Measurements from ENCODE around the gene KRTAP19-8.

The KRTAP19-8 gene

DNA sequence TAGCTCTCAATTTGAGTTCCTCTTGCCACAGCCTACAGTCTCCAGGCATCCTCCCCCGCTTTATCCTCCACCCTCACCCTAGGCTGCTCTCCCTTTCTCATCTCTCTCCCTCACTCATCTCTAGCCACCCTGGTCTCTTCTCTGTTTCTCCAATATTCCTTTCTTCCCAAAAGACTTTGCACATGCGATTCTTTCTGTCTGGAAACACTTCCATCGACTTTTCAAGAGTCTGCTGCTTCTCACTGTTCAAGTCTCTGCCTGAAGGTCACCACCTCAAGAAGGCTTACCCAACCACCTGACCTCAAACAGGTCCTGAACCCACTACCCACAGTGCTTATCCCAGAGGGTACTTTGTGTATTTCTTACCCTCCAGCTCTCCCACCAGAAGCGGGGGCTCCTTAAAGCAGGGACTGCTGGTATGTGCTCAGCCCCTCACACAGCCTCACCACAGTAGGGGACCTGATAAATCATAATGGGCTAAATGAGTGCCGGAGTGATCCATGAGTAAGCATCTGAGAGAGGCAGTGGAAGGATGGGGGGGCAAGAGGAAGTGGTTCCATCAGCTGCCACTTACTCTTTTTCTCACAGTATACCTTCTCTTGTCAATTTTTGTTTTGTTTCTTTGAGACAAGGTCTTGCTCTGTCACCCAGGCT is 14.3 kb upstream of the KRTAP19-8 start:
- no peak overlapping the region for H3K9ac ChIP-seq (ENCODE audit: insufficient read length)
- H3K36me3 ChIP-seq (ENCODE audit: insufficient read depth, low read length) = no peaks in the 10 kb centered on the region
- no peak for DNase-seq (ENCODE audit: low read depth, low spot score)
- TF ChIP-seq POLR2AphosphoS5 (IDR thresholded peaks at IDR 0.05; ENCODE audit: borderline replicate concordance, low read depth, low read length) (no peak), FOXP2 (optimal IDR thresholded peaks at IDR 0.05; ENCODE audit: control extremely low read depth, extremely low read length, insufficient read depth) (no peak), EZH2 (IDR thresholded peaks at IDR 0.05) (no peak)
- H3K4me3 ChIP-seq = no peak overlapping the region
- no peak overlapping the region for H3K27ac ChIP-seq
- H3K9me3 ChIP-seq (ENCODE audit: low read depth, low read length) = no peaks in the 10 kb centered on the region

GRCh38 chr21:31050577-31051157 is 12.4 kb upstream of the KRTAP19-8 start:
- no peak overlapping the region for H3K9ac ChIP-seq (ENCODE audit: insufficient read length)
- H3K27ac ChIP-seq = no peak overlapping the region
- no peaks in the 10 kb centered on the region for H3K9me3 ChIP-seq (ENCODE audit: low read depth, low read length)
- H3K36me3 ChIP-seq (ENCODE audit: insufficient read depth, low read length) = no peaks in the 10 kb centered on the region
- no peak for DNase-seq (ENCODE audit: low read depth, low spot score)
- H3K4me3 ChIP-seq = no peak overlapping the region
- no peak for TF ChIP-seq FOXP2 (optimal IDR thresholded peaks at IDR 0.05; ENCODE audit: control extremely low read depth, extremely low read length, insufficient read depth)
- no peak for TF ChIP-seq POLR2AphosphoS5 (IDR thresholded peaks at IDR 0.05; ENCODE audit: borderline replicate concordance, low read depth, low read length)
- TF ChIP-seq EZH2 (IDR thresholded peaks at IDR 0.05) = no peak

DNA sequence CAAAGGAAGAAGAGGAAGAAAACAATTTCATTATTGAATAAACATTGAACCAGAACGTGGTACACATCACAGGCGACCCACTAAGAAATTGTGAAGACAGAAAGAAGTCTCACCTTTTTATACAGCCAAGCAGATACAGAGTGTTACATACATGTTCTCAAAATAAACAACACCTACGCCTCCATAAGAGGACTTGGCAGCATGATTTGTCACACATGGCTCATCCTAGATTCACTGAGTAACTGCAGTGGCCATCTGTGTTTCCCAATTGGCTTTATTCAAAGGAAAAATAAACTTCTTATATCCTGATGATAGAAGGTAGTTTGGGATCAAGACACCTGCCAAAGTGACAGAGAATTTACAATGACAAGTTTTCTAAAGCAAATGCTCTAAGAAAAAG is 7.6 kb upstream of the KRTAP19-8 start:
- DNase-seq (ENCODE audit: low read depth, low spot score) = no peak
- Histone ChIP-seq H3K36me3 (ENCODE audit: insufficient read depth, low read length) (no peaks in the 10 kb centered on the region), H3K9ac (ENCODE audit: insufficient read length) (no peak overlapping the region), H3K9me3 (ENCODE audit: low read depth, low read length) (no peaks in the 10 kb centered on the region), H3K4me3 (no peak overlapping the region), H3K27ac (no peak overlapping the region)
- TF ChIP-seq FOXP2 (optimal IDR thresholded peaks at IDR 0.05; ENCODE audit: control extremely low read depth, extremely low read length, insufficient read depth) (no peak), EZH2 (IDR thresholded peaks at IDR 0.05) (no peak), POLR2AphosphoS5 (IDR thresholded peaks at IDR 0.05; ENCODE audit: borderline replicate concordance, low read depth, low read length) (no peak)

- no peak overlapping the region for H3K27ac ChIP-seq
- TF ChIP-seq EZH2 (IDR thresholded peaks at IDR 0.05) (no peak), POLR2AphosphoS5 (IDR thresholded peaks at IDR 0.05; ENCODE audit: borderline replicate concordance, low read depth, low read length) (no peak), FOXP2 (optimal IDR thresholded peaks at IDR 0.05; ENCODE audit: control extremely low read depth, extremely low read length, insufficient read depth) (no peak)
- DNase-seq (ENCODE audit: low read depth, low spot score) = no peak
- H3K9me3 ChIP-seq (ENCODE audit: low read depth, low read length) = no peaks in the 10 kb centered on the region
- no peak overlapping the region for H3K4me3 ChIP-seq
- H3K36me3 ChIP-seq (ENCODE audit: insufficient read depth, low read length) = no peaks in the 10 kb centered on the region
- H3K9ac ChIP-seq (ENCODE audit: insufficient read length) = no peak overlapping the region
Measured at GRCh38 chr21:31043471-31043870, 5.2 kb upstream of the KRTAP19-8 start.

DNA sequence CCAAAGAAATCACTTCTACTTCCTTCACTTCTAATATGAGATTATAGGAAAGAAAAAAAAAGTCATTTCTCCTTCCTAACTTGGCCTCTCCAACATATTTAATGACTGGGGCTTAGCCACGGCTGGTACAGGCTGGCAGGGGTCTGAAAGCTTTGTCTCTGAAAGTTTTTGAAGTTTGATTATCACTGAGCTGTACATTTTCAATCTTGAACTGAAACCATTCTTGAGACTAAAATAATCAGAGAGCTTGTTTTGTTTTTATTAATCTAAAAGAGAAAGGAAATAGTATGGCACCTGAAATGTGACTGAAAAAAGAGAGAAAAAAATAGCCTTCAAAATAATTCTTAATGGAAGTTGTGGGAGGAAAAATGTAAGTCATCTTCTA is 3.8 kb upstream of the KRTAP19-8 start:
- no peak overlapping the region for H3K9ac ChIP-seq (ENCODE audit: insufficient read length)
- no peak for DNase-seq (ENCODE audit: low read depth, low spot score)
- no peaks in the 10 kb centered on the region for H3K36me3 ChIP-seq (ENCODE audit: insufficient read depth, low read length)
- H3K27ac ChIP-seq = no peak overlapping the region
- H3K4me3 ChIP-seq = no peak overlapping the region
- TF ChIP-seq EZH2 (IDR thresholded peaks at IDR 0.05) (no peak), POLR2AphosphoS5 (IDR thresholded peaks at IDR 0.05; ENCODE audit: borderline replicate concordance, low read depth, low read length) (no peak), FOXP2 (optimal IDR thresholded peaks at IDR 0.05; ENCODE audit: control extremely low read depth, extremely low read length, insufficient read depth) (no peak)
- no peaks in the 10 kb centered on the region for H3K9me3 ChIP-seq (ENCODE audit: low read depth, low read length)

- no peak overlapping the region for H3K27ac ChIP-seq
- no peaks in the 10 kb centered on the region for H3K36me3 ChIP-seq (ENCODE audit: insufficient read depth, low read length)
- no peak overlapping the region for H3K4me3 ChIP-seq
- TF ChIP-seq POLR2AphosphoS5 (IDR thresholded peaks at IDR 0.05; ENCODE audit: borderline replicate concordance, low read depth, low read length) (no peak), FOXP2 (optimal IDR thresholded peaks at IDR 0.05; ENCODE audit: control extremely low read depth, extremely low read length, insufficient read depth) (no peak), EZH2 (IDR thresholded peaks at IDR 0.05) (no peak)
- no peak for DNase-seq (ENCODE audit: low read depth, low spot score)
- no peak overlapping the region for H3K9ac ChIP-seq (ENCODE audit: insufficient read length)
- no peaks in the 10 kb centered on the region for H3K9me3 ChIP-seq (ENCODE audit: low read depth, low read length)
Measured at GRCh38 chr21:31041295-31042079, 3.2 kb upstream of the KRTAP19-8 start.

DNA sequence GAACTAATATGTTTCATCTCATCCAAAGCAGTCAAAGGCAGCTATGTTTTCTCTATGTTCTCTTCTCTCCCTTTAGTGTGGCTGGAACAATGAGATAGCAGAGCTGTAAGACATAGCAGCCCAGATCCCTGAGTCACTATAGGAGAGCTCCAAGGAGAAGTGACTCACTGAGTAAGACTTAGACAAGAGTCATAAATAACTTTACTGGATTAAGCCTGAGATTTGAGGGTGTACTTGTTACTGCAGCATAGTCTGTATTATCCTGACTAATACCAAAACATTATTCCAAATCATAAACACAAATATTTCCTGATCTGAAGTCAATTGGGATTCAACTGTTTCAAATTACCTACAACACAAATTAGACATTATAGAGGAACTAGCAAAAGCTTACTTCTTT is 3.9 kb downstream of the KRTAP19-8 start:
- Histone ChIP-seq H3K9ac (ENCODE audit: insufficient read length) (no peak overlapping the region), H3K9me3 (ENCODE audit: low read depth, low read length) (no peaks in the 10 kb centered on the region), H3K27ac (no peak overlapping the region), H3K36me3 (ENCODE audit: insufficient read depth, low read length) (no peaks in the 10 kb centered on the region), H3K4me3 (no peak overlapping the region)
- DNase-seq (ENCODE audit: low read depth, low spot score) = no peak
- no peak for TF ChIP-seq POLR2AphosphoS5 (IDR thresholded peaks at IDR 0.05; ENCODE audit: borderline replicate concordance, low read depth, low read length)
- no peak for TF ChIP-seq EZH2 (IDR thresholded peaks at IDR 0.05)
- no peak for TF ChIP-seq FOXP2 (optimal IDR thresholded peaks at IDR 0.05; ENCODE audit: control extremely low read depth, extremely low read length, insufficient read depth)

DNA sequence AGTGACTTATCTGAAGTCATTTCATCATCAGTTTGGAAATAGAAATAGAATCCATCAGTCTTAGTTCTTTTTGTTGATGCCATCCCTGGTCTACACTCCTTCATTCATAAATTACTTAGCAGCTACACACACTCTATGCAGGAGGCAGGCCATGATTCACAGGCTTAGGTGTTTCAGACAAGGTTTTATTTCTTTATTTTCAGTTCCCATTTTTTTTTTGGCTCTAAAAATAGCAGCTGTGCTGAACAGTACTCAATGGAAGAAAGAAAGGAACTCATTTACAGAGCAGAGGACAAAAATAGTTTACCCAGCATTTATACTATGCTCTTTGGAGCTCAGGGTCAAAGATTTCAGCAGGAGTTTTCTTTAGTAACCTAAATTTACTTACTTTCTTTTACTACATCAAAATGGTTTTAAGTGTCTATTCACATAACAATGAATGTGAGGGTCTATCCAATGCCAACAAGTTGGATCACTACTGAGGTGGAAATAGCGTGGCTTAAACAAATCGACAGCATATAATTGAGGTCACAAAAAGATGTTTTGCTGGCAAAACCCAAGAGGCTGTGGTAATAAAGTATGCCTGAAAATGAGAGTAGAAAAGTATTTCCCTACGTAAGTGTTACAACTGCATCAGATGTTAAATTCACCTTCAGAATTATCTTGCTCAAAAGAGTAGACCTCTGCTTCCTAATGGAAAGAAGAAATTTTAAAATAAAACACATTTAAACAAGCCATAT is 7.7 kb downstream of the KRTAP19-8 start:
- DNase-seq (ENCODE audit: low read depth, low spot score) = no peak
- no peak for TF ChIP-seq POLR2AphosphoS5 (IDR thresholded peaks at IDR 0.05; ENCODE audit: borderline replicate concordance, low read depth, low read length)
- no peak for TF ChIP-seq EZH2 (IDR thresholded peaks at IDR 0.05)
- no peak for TF ChIP-seq FOXP2 (optimal IDR thresholded peaks at IDR 0.05; ENCODE audit: control extremely low read depth, extremely low read length, insufficient read depth)
- Histone ChIP-seq H3K27ac (no peak overlapping the region), H3K4me3 (no peak overlapping the region), H3K36me3 (ENCODE audit: insufficient read depth, low read length) (no peaks in the 10 kb centered on the region), H3K9ac (ENCODE audit: insufficient read length) (no peak overlapping the region), H3K9me3 (ENCODE audit: low read depth, low read length) (no peaks in the 10 kb centered on the region)
